Nephron progenitor cell (in vitro differentiated cells): ENCODE measurements around the gene AP1M1.

Experiments used
- DNase-seq: peaks from one replicate; pipeline ENCODE4 v3.0.0; 2021
- H3K27ac Mint-ChIP-seq: 2 replicates; pipeline ENCODE4 v1.8.0; 2021; ENCODE audit warnings: mild to moderate bottlenecking, moderate library complexity, mixed read lengths
- H3K27me3 Mint-ChIP-seq: 2 replicates; pipeline ENCODE4 v1.8.0; 2021; ENCODE audit warnings: mild to moderate bottlenecking, low read depth, mixed read lengths; ENCODE audit not compliant: poor library complexity
- H3K36me3 Mint-ChIP-seq: 2 replicates; pipeline ENCODE4 v1.8.0; 2021; ENCODE audit warnings: low read depth, mixed read lengths
- H3K4me1 Mint-ChIP-seq: 2 replicates; pipeline ENCODE4 v1.8.0; 2021; ENCODE audit warnings: mixed read lengths
- H3K4me3 Mint-ChIP-seq: 2 replicates; pipeline ENCODE4 v1.8.0; 2021; ENCODE audit warnings: mild to moderate bottlenecking, moderate library complexity, mixed read lengths
- H3K9me3 Mint-ChIP-seq: 2 replicates; pipeline ENCODE4 v1.8.0; 2021; ENCODE audit warnings: mild to moderate bottlenecking, moderate library complexity, mixed read lengths
- CTCF ChIP-seq: fragments of 200-600 bp; sonication (generic); IDR thresholded peaks from 2 replicates; pipeline ENCODE4 v1.5.0; 2021; ENCODE audit warnings: antibody characterized with exemption

AP1M1 gene

GRCh38 chr19:16262618-16263017 is 64.9 kb downstream of the AP1M1 start:
- Mint-ChIP-seq H3K36me3 (no peaks in the 10 kb centered on the region), H3K27me3 (peaks cover 41% of the 10 kb centered on the region), H3K4me3 (no peak overlapping the region), H3K27ac (no peak overlapping the region), H3K9me3 (no peaks in the 10 kb centered on the region), H3K4me1 (peaks cover 12% of the 10 kb centered on the region)
- TF ChIP-seq CTCF, result no peak
- no peak for DNase-seq

- peaks cover 37% of the 10 kb centered on the region for H3K27me3 Mint-ChIP-seq
- no peak overlapping the region for H3K27ac Mint-ChIP-seq
- DNase-seq, result no peak
- H3K4me1 Mint-ChIP-seq, result peaks cover 12% of the 10 kb centered on the region
- TF ChIP-seq CTCF, result no peak
- H3K9me3 Mint-ChIP-seq, result no peaks in the 10 kb centered on the region
- H3K4me3 Mint-ChIP-seq, result no peak overlapping the region
- no peaks in the 10 kb centered on the region for H3K36me3 Mint-ChIP-seq
Measured at GRCh38 chr19:16263141-16263761, 65.5 kb downstream of the AP1M1 start.

GRCh38 chr19:16265205-16265604 is 67.5 kb downstream of the AP1M1 start:
- Mint-ChIP-seq H3K27ac (no peak overlapping the region), H3K4me3 (no peak overlapping the region), H3K9me3 (no peaks in the 10 kb centered on the region), H3K27me3 (peaks cover 30% of the 10 kb centered on the region), H3K36me3 (no peaks in the 10 kb centered on the region), H3K4me1 (peaks cover 12% of the 10 kb centered on the region)
- no peak for DNase-seq
- TF ChIP-seq CTCF, result no peak

GRCh38 chr19:16265890-16266585 is 68.3 kb downstream of the AP1M1 start:
- Mint-ChIP-seq H3K36me3 (no peaks in the 10 kb centered on the region), H3K9me3 (no peaks in the 10 kb centered on the region), H3K4me3 (no peak overlapping the region), H3K4me1 (peaks cover 12% of the 10 kb centered on the region), H3K27me3 (peaks cover 24% of the 10 kb centered on the region), H3K27ac (no peak overlapping the region)
- no peak for TF ChIP-seq CTCF
- DNase-seq, result no peak

- no peaks in the 10 kb centered on the region for H3K9me3 Mint-ChIP-seq
- no peak overlapping the region for H3K4me3 Mint-ChIP-seq
- H3K4me1 Mint-ChIP-seq, result peaks cover 12% of the 10 kb centered on the region
- no peak for DNase-seq
- no peak for TF ChIP-seq CTCF
- H3K36me3 Mint-ChIP-seq, result no peaks in the 10 kb centered on the region
- peaks cover 19% of the 10 kb centered on the region for H3K27me3 Mint-ChIP-seq
- H3K27ac Mint-ChIP-seq, result no peak overlapping the region
Measured at GRCh38 chr19:16266586-16266942, 68.9 kb downstream of the AP1M1 start.
